NCI-H345 treated with DMSO at 0.1 percent for 48 hours (cell line): ENCODE measurements around the gene JTB.
"Not testable (repeated sequence)": the region's sequence is repeated elsewhere in the genome, so short reads cannot be mapped to it uniquely, and the experiment has no call there.

Experiments used
- DNase-seq: peaks from one replicate; lab custom pipeline; 2025; ENCODE audit not compliant: unreplicated experiment; lab: John Stamatoyannopoulos, UW

JTB gene

GRCh38 chr1:153979091-153979490 lies 1.6 kb upstream of the JTB start:
- DNase-seq = not testable (repeated sequence)

- no peak for DNase-seq
These were observed 918 bp upstream of the JTB start for GRCh38 chr1:153978274-153978909.

- no peak for DNase-seq
These were observed 640 bp downstream of the JTB start for GRCh38 chr1:153976819-153977249.

GRCh38 chr1:153973525-153973924 lies 3.9 kb downstream of the JTB start:
- no peak for DNase-seq

GRCh38 chr1:153973071-153973470 lies 4.4 kb downstream of the JTB start:
- DNase-seq = no peak

- DNase-seq = no peak
These were observed 7.1 kb downstream of the JTB start for GRCh38 chr1:153970346-153970745.

GRCh38 chr1:153968972-153969371 lies 8.5 kb downstream of the JTB start:
- no peak for DNase-seq

- DNase-seq = no peak
These were observed 9.1 kb downstream of the JTB start for GRCh38 chr1:153968408-153968807.

GRCh38 chr1:153968000-153968363 lies 9.5 kb downstream of the JTB start:
- DNase-seq = no peak

- peak; percentile 100 for DNase-seq
These were observed 10.1 kb downstream of the JTB start, which contains the start of gene CREB3L4 for GRCh38 chr1:153967107-153967999. Gene CREB3L4, plus strand, starts transcription at chr1:153967902. Its CDS starts 624 bp downstream, at chr1:153968526.

- DNase-seq = peak; percentile 78
These were observed 13.6 kb downstream of the JTB start for GRCh38 chr1:153963850-153964331.

- peak; percentile 99 for DNase-seq
These were observed 14.2 kb downstream of the JTB start, which contains the start of gene SLC39A1 for GRCh38 chr1:153963030-153963849. Gene SLC39A1, minus strand, starts transcription at chr1:153963537. Its CDS starts 822 bp downstream, at chr1:153962715.

- DNase-seq = no peak
These were observed 15.1 kb downstream of the JTB start for GRCh38 chr1:153962088-153963029.

- DNase-seq = no peak
These were observed 16.1 kb downstream of the JTB start for GRCh38 chr1:153961421-153961820.

GRCh38 chr1:153960206-153960605 lies 17.3 kb downstream of the JTB start:
- no peak for DNase-seq

GRCh38 chr1:153959454-153959853 lies 18.0 kb downstream of the JTB start:
- no peak for DNase-seq

GRCh38 chr1:153958961-153959260 lies 18.6 kb downstream of the JTB start:
- no peak for DNase-seq

GRCh38 chr1:153958111-153958960 lies 19.1 kb downstream of the JTB start, which contains the start of gene CRTC2:
Gene CRTC2, minus strand, starts transcription at chr1:153958612. Its CDS starts 115 bp downstream, at chr1:153958497.
- peak; percentile 100 for DNase-seq

- DNase-seq = no peak
These were observed 19.7 kb downstream of the JTB start for GRCh38 chr1:153957744-153958110.
